Stimulated activated CD8-positive, alpha-beta memory T cell treated with anti-CD3 and anti-CD28 coated beads, Interleukin-2, amount 100 ng/mL, for 1 hour (primary cell): ENCODE measurements around the gene NKX2-1.

Experiments
- DNase-seq, 2 donors: peaks; one replicate each; pipeline ENCODE4 v3.0.0-alpha.2; 2020; ENCODE audit warnings: low read depth in 2 of 2

NKX2-1 gene

DNA sequence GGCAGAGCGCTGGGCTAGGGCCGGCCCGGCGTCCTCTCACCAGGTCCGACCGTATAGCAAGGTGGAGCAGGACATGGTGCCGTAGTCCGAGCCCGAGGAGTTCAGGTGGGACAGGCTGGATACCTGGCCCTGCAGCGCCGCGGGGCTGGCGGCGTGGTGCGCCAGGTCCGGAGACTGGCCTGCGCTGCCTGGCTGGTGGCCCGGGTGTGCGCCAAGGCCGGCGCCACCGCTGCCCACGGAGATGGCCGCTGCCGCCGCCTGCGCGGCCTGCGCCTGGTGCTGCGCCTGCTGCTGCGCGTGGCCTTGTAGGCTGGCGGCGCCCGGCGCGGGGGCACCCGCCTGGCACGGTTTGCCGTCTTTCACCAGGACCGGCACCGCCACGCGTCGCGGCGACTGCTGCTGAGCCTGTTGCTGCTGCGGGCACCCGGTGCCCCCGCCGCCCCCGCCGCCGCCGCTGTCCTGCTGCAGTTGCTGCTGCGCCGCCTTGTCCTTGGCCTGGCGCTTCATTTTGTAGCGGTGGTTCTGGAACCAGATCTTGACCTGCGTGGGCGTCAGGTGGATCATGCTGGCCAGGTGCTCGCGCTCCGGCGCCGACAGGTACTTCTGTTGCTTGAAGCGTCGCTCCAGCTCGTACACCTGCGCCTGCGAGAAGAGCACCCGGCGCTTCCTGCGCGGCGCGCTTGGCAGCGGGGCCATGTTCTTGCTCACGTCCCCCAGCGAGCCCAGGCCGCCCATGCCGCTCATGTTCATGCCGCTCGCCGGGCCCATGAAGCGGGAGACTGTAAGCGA is 2.6 kb downstream of the NKX2-1 start:
- no peak for DNase-seq

GRCh38 chr14:36516719-36517241 is 3.3 kb downstream of the NKX2-1 start:
- no peak for DNase-seq

DNA sequence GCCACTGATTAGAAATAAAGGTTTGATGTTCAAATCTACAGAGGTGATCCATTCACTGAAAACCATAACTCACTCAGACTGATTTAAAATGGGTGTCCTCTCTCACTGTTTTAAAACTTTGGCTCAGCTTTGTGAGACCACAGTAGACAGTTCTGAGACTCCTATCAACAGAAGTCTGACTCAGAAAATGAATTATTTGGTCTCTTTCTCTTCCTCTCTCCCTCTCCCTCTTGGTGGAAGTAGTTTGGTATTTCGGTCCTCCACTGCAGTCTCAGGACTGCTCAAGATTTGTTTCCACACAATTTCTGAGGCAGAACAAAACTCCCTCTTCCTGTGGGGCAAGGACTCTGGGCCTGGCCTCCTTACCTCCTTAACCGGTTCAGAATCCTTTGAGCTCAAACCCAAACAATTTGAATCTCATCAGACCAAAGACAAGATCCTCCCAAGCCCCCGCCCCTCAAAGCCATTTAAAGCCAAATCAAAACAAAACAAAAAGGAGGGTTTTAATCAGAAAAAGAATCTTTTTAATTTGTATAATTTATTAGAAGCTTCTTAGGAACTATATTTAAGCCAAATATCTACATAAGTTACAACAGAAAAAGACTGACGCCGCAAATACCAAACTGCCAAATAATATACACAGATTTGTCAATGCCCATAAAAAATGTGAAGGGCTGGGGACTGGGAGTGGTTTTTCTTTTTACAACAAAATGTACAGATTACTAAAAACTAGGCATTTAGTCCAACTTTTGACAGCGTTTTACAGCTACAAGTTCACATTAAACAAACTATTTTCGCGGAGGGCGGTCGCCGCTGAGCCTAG is 3.9 kb downstream of the NKX2-1 start:
- DNase-seq: no peak

GRCh38 chr14:36515105-36515593 is 4.9 kb downstream of the NKX2-1 start:
- no peak for DNase-seq

DNA sequence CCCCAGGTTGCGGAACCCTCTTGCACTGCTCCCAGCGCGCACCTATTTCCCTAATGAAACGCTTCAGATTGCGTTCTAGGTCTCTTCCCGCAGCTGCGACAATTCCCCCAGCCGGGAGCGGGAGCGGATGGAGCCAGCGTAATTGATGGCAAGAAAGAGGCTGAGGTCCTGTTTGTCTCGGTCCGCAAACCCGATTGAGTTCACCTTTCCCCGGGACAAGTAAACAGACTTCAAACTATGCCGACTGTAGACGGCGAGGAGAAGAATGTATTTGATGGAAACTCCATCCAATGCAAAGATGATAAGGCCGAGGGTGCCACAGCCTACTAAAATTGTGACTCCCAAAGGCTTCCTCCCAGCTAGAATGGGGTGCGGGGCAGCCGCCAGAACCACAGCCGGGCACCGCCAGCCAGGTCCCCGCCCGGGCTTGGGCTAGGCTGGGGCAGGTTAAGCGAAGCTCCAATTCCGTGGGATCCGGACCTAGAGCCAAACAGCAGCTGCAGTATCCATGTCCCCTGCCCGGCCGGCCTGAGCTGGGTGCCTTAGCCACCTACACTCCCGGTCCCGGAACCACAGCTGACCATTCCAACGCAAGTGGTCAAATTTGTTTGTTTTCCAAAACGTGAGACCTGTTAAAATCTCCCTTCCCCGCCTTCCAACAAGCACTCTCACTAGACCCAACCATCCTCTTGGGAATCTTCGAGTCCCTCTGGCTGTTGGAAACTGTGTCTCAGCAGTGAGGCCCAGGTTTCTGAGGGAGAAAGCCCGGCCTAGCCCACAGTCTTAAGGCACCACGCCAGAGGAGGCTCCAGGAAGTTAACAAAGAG is 5.5 kb downstream of the NKX2-1 start:
- DNase-seq: no peak

DNA sequence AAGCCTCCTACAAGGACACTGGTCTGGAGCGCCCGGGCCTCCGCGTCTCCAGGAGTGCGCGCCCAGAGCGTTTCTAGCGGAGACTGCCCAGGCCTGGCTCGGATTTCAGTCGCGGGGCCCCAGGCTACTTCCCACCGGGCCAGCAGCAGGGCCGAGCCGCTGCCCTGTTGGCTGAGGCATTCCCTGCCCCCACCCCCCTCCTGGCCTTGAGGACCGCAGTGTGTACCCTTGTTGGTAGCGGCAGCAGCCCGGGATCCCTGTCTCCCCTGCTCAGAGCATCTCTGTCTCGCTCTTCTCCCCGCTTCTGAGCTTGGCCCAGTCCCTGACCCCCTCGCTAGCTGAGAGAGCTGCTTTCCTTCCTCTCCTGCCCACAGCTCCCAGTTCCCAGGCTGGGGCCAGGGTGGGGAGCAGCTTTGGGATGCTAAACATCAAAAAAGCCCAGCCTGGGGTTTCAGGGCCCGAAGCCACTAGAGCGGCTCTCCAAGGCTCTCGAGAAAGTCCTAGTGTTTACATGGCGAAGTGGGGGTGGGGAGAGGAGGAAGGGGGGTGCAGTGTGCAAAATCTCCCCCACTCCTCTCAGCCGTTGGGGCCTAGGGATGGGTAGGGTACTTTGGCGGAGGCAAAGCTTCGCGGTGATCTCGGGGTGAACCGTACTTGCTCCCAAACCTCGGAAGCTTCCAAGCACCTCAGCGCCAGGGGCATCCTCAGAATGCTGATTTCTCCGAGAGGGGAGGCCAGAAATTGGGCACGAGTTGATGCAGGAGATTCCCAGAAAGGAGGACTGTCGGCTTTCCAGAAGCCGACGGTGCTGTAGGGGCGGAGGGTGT is 6.4 kb downstream of the NKX2-1 start:
- no peak for DNase-seq

DNA sequence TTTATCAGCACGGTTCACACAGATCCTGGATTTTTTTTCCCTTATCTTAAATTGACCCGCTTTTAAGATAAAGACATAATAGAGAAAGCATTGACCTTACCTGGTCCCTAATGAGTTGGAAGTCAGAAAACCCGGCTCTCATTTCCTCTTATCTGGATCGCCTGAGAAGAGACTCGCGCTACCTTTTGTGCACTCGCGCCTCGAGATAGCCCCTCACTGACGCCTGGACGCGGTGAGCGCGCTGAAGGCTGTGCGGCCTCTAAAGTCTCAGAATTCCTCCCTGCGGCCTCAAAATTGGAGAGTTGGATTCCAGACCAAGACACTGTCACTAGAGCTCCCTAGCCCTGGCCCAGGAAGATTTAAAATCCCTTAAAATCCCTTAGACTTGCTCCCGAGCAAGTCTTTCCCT is 7.0 kb downstream of the NKX2-1 start:
- no peak for DNase-seq

DNA sequence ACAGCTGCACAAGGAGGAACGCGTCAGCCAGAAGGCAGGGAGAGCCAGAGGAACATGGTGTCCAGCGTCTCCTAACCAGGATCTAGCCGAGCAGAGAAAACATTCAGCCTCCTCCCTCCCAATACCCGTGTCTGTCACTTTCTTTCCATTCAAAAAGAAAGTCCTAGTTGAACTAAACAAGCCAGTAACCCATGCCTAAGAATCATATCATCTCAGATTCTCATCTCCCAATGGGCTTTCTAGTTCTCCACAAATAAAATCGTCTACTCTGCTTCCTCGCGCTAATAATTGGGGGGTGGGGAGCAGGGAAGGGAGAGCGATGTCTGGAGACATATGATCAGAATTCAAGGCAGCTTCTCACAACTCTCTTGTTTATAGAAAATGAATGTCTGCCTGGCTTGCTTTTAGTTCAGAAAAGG is 7.4 kb downstream of the NKX2-1 start:
- no peak for DNase-seq

DNA sequence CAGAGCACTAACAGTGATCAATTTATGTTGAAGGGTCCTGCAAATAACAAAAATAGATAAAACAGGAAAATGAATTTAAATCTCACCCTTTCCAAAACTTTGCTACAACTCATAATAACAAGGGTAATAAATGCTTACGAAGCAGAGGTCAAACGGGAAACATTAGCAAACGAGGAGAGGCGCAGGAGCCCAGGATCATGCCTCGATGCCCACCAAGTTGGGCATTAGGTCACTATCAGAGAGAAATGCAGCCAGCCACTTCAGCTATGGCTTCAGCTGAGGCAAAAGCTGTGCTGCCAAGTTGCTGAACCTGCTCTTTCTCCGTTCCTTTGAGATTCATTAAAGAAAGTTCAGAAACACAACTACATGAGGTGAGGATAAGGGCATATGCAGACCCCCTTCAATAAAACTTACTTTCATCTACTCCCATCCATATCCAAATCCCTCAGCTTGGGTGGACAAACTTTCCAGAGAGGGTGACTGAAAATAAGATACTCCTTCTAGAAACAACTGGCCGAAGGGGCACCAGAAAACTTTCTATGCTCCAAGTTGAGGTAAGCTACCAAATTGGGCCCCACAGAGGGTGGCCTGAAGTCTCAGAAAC is 7.9 kb downstream of the NKX2-1 start:
- no peak for DNase-seq

DNA sequence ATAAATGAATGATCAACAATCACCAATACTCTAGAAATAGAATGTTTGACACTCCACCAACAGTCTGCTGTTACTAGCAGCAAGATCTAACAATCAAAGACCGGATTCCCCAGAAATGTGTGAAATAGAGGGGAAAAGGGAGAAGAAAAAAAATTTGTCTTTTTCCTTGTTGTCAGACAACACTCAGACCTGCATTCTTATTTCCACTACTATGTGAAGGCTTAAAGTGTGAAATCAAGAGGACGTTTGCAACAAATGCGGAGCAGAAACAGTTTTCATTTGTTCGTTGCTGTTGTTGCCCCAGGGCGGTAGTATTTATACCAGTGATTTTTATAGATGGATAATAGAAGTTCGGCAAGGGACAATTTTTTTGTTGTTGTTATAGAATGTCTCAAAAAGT is 9.2 kb downstream of the NKX2-1 start:
- DNase-seq: no peak

GRCh38 chr14:36510078-36510799 is 9.8 kb downstream of the NKX2-1 start:
- DNase-seq: no peak

DNA sequence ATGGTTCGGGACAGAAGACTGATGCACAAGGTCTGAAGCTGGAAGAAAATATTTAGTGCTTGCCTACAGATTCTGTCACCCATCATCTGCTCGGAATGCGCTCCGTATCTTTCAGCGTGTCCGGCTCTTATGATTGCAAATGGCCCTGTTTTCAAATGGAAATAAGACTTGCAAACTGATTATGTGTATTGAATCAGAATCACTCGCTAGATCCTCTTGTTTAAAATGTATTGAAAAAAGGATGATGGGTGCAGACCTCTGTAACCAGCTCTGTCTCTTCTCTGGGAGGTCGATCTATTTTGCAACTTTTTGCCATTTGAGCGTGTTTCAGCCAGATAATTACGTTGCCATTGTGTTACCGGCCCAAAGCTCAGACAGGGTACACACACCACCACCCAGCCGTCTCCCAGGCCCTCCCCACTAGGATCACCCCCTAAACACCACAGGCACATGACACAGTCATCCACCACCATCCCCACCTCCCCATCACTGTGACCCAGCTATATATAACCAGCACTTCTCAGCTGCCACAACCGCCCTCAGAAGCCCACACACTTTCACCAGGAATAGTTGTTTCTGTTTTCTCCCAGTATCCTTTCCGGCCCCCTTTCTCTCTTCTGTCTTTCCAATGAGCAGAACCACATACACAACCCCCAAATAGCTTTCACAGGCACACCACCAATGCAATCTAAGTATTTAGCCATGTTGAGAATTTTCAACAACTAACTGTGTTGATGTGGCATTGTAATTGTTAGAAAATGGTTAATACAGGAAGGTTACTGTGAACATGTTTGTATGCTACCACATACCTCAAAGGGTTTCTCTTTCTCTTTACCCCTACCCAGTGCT is 10.7 kb downstream of the NKX2-1 start:
- no peak for DNase-seq

DNA sequence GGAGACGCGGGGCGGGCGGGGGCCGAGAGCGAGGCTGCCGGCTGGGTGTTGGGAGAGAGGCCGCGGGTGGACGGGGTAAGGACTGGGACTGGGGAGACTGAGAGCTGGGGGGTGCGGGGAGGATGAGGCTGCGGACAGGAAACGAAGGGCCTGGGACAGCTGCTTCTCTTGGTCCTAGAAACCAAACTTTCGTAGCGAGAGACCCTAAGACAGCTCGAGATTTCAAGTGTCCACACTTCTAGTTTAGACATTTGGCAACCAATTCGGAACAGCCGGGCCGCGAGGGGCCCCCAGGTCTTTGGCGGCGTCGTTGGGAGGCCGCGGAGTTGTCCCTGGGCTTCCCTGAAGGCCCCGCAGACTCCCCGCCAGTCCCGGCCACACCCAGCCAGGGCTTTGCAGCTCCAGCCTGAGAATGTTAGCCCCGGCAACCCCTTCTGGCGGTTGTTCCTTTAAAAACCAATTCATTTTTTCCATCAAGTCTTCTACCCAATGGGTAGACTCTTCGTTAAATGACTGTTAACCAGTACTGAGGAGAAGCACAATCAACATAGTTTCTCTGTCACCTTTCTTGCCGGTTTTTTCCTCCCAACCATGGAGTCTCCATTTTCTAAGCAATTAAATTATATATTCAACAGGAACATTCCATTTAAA is 11.5 kb downstream of the NKX2-1 start:
- DNase-seq: no peak

- no peak for DNase-seq
Measured at GRCh38 chr14:36507847-36508417, 12.1 kb downstream of the NKX2-1 start.

- DNase-seq: no peak
Measured at GRCh38 chr14:36506732-36507614, 13.1 kb downstream of the NKX2-1 start.

DNA sequence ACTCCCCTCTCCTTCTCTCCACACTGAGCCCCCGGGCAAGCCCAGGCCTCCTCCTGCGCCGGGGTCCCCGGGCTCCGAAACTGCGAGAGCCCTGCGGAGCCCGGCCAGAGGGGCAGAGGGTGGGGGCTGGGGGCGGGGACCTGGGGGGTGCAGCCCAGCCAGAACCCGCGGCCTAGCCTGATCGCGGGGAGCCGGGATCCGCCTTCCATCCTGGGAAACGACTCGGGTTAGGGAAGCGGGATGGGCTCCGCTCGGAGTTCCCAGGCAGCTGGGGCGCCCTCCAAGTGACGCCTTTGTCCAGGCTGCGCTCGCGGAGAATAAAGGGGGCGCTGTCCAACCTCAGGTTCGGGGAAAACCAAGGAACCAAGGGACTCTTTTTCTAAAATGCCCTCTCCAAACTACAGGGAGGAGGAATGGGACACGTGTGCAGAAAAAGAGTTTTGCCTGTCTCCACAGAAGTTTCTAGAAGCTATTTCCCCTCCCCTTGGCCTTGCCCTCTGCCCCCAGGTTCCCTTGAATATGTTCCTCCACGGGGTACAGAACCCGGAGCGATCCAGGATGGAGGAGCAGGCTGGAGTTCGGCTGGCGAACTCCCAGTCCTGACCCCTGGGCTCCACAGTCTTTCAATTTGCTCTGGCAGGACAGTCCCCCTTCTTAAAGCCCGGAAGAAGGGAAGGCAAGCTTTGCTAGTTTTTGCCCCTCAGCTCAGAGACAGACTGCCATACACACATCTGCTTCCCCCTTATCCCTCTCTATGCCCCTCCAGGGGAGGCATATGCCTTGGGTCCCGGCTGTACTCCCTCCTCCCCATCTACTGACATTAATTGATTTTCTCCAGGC is 13.9 kb downstream of the NKX2-1 start:
- no peak for DNase-seq
